CD14-positive monocyte (primary cell): Measurements from ENCODE around the gene SLC36A1. TPM values are rescaled to one million over a fixed set of nuclear protein-coding genes. Genes with fewer than 3 reads are reported as not detected.

Source experiments
- DNase-seq, 3 donors: peaks; one replicate each; pipeline ENCODE4 v3.0.0-alpha.2; 2011 to 2022
- H2AFZ ChIP-seq: 2 replicates; pipeline ENCODE4 v1.6.0; 2012; ENCODE audit warnings: mild to moderate bottlenecking, low read depth, low read length, inconsistent platforms; ENCODE audit not compliant: insufficient read depth, poor library complexity, severe bottlenecking
- H3K27ac ChIP-seq, 2 donors: 1 replicate in 1 of 2; 2 replicates in 1 of 2; pipeline ENCODE4 v1.5.1; 2012 to 2013; ENCODE audit warnings: low read length in 2 of 2, control low read depth in 1 of 2, inconsistent platforms in 1 of 2, low read depth in 1 of 2, mild to moderate bottlenecking in 1 of 2
- H3K27me3 ChIP-seq, 2 donors: one replicate each; pipeline versions ENCODE4 v1.6.0 to v1.6.1; 2011 to 2013; ENCODE audit warnings: low read length in 2 of 2; ENCODE audit not compliant: control insufficient read depth in 2 of 2, insufficient read depth in 2 of 2
- H3K36me3 ChIP-seq, 2 donors: replicated peaks in 1 of 2; 1 replicate in 1 of 2; 2 replicates in 1 of 2; pipeline versions ENCODE4 v1.5.1 to v1.6.1; 2012 to 2013; ENCODE audit warnings: low read length in 2 of 2, control low read depth in 1 of 2, inconsistent platforms in 1 of 2, mild to moderate bottlenecking in 1 of 2; ENCODE audit not compliant: insufficient read depth in 2 of 2, control insufficient read depth in 1 of 2
- H3K4me1 ChIP-seq, 2 donors: 1 replicate in 1 of 2; 2 replicates in 1 of 2; pipeline versions ENCODE4 v1.5.1 to v1.6.1; 2012 to 2013; ENCODE audit warnings: low read length in 2 of 2, control low read depth in 1 of 2, inconsistent platforms in 1 of 2, mild to moderate bottlenecking in 1 of 2, moderate library complexity in 1 of 2; ENCODE audit not compliant: insufficient read depth in 2 of 2, control insufficient read depth in 1 of 2
- H3K4me2 ChIP-seq: replicated peaks from 2 replicates; pipeline ENCODE3; 2012; ENCODE audit warnings: low read length, moderate library complexity, mild to moderate bottlenecking; ENCODE audit not compliant: poor library complexity, severe bottlenecking; ENCODE audit errors: extremely low read depth
- H3K4me3 ChIP-seq, 3 experiments: fragments of 200-600 bp in 1 of 3; sonication (generic) in 1 of 3; replicated peaks in 1 of 3; 1 replicate in 2 of 3; 2 replicates in 1 of 3; pipeline ENCODE4 v1.5.1; 2011 to 2013; ENCODE audit warnings: low read length in 3 of 3, mild to moderate bottlenecking in 3 of 3, control low read depth in 2 of 3, low read depth in 2 of 3, inconsistent platforms in 1 of 3, moderate library complexity in 1 of 3
- H3K79me2 ChIP-seq: 2 replicates; pipeline ENCODE4 v1.6.0; 2012; ENCODE audit warnings: mild to moderate bottlenecking, control low read depth, inconsistent platforms, low read length, moderate library complexity; ENCODE audit not compliant: insufficient read depth
- H3K9ac ChIP-seq: 2 replicates; pipeline ENCODE4 v1.6.0; 2017; ENCODE audit warnings: low read length, mild to moderate bottlenecking; ENCODE audit not compliant: insufficient read depth, poor library complexity, severe bottlenecking
- H3K9me3 ChIP-seq, 2 donors: replicated peaks in 1 of 2; 1 replicate in 1 of 2; 2 replicates in 1 of 2; pipeline versions ENCODE4 v1.5.1 to v1.6.1; 2012 to 2013; ENCODE audit warnings: low read length in 2 of 2, control low read depth in 1 of 2; ENCODE audit not compliant: control insufficient read depth in 1 of 2, insufficient read depth in 1 of 2
- H4K20me1 ChIP-seq: 2 replicates; pipeline ENCODE4 v1.6.0; 2012; ENCODE audit warnings: mild to moderate bottlenecking, low read length, control low read depth, moderate library complexity; ENCODE audit not compliant: insufficient read depth
- H3K27ac Mint-ChIP-seq, 7 donors: one replicate each; pipeline ENCODE4 v1.8.0; 2020; ENCODE audit warnings: mild to moderate bottlenecking in 7 of 7, mixed read lengths in 7 of 7, moderate library complexity in 6 of 7, inconsistent platforms in 2 of 7
- H3K27me3 Mint-ChIP-seq, 3 donors: one replicate each; pipeline ENCODE4 v1.8.0; 2021 to 2022; ENCODE audit warnings: low read depth in 3 of 3, mild to moderate bottlenecking in 3 of 3, mixed read lengths in 3 of 3, moderate library complexity in 3 of 3, inconsistent platforms in 1 of 3
- H3K36me3 Mint-ChIP-seq, 2 donors: one replicate each; pipeline ENCODE4 v1.8.0; 2020; ENCODE audit warnings: mixed read lengths in 2 of 2, inconsistent platforms in 1 of 2, mild to moderate bottlenecking in 1 of 2
- H3K4me1 Mint-ChIP-seq: one replicate; pipeline ENCODE4 v1.8.0; 2020; ENCODE audit warnings: mild to moderate bottlenecking, mixed read lengths
- H3K4me3 Mint-ChIP-seq, 2 donors: one replicate each; pipeline ENCODE4 v1.8.0; 2020; ENCODE audit warnings: mild to moderate bottlenecking in 2 of 2, mixed read lengths in 2 of 2, moderate library complexity in 1 of 2
- H3K9me3 Mint-ChIP-seq, 7 donors: one replicate each; pipeline ENCODE4 v1.8.0; 2020 to 2022; ENCODE audit warnings: mixed read lengths in 7 of 7, mild to moderate bottlenecking in 6 of 7, moderate library complexity in 6 of 7, inconsistent platforms in 2 of 7
- WGBS: methylation state at CpG from one replicate; pipeline ENCODE4 v1.1.5; 2013; ENCODE audit warnings: missing lambda C conversion rate; ENCODE audit not compliant: insufficient coverage; 5-methylcytosine and 5-hydroxymethylcytosine counted together
- intact Hi-C, 2 donors: fragments of 100-400 bp; cut with micrococcal nuclease; formaldehyde crosslinking; loops; one replicate each; pipeline versions ENCODE4 v1.15.0 to v1.15.1; 2023
- polyA plus RNA-seq, 3 donors: library from polyadenylated mRNA; depleted of rRNA in 1 of 3; unstranded in 2 of 3; stranded (reverse) in 1 of 3; fragments of 300-500 nt in 2 of 3; fragments of >200 nt in 1 of 3; fragmentation: Illumina TruSeq in 2 of 3; gene quantifications; 1 replicate in 2 of 3; 2 replicates in 1 of 3; pipeline ENCODE4 v1.2.3, GENCODE V29; 2012 to 2021
- TF ChIP-seq, protein P1 (sequence below): fragments of 200-600 bp; IDR thresholded peaks from one replicate; pipeline ENCODE4 v1.8.0; 2022; ENCODE audit warnings: antibody characterized with exemption, mild to moderate bottlenecking

SLC36A1 gene
- polyA plus RNA-seq, 3 donors, result 5.3 to 29.4 (median 6.8) TPM

DNA sequence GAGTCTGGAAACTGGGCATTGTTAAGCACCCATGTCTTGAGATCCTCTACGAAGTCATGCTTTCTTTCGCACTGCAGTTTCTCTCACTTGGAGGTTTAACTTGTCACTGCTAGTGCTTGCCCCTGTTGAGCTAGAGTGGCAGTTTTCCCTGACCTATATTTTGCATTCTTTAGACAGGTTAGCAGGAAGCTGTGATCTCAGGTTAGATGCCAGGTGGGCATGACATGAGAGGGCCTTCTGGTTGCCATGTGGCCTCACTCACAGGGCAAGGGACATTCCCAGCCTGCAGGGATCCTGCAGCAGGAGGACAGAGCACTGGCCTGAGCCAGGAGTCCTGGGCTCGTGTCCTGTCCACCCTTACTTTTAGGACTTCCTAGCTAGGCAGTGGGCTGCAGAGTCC is 28.6 kb downstream of the SLC36A1 start:
- no peak for DNase-seq
- H3K36me3 ChIP-seq, result peaks cover 96 to 99% of the 10 kb centered on the region in 2 donors
- Mint-ChIP-seq H3K4me3 (no peak overlapping the region), H3K9me3 (peaks cover 0 to 3% (median 0%) of the 10 kb centered on the region in 7 donors), H3K4me1 (peaks cover 15% of the 10 kb centered on the region), H3K27me3 (peaks cover 0 to 1% (median 0%) of the 10 kb centered on the region in 3 donors), H3K27ac (peak overlapping the region in 2 of 7 donors; percentile 14 to 62), H3K36me3 (peaks cover 93 to 98% of the 10 kb centered on the region in 2 donors)
- 100% methylated on average over 2 of the region's 3 CpGs for WGBS
- no peak overlapping the region for H3K4me2 ChIP-seq
- intact Hi-C loops, result no loop called here
- no peaks in the 10 kb centered on the region for H3K27me3 ChIP-seq
- peaks cover 5% of the 10 kb centered on the region in 2 donors for H3K4me1 ChIP-seq
- no peaks in the 10 kb centered on the region for H4K20me1 ChIP-seq
- TF ChIP-seq, protein P1, sequence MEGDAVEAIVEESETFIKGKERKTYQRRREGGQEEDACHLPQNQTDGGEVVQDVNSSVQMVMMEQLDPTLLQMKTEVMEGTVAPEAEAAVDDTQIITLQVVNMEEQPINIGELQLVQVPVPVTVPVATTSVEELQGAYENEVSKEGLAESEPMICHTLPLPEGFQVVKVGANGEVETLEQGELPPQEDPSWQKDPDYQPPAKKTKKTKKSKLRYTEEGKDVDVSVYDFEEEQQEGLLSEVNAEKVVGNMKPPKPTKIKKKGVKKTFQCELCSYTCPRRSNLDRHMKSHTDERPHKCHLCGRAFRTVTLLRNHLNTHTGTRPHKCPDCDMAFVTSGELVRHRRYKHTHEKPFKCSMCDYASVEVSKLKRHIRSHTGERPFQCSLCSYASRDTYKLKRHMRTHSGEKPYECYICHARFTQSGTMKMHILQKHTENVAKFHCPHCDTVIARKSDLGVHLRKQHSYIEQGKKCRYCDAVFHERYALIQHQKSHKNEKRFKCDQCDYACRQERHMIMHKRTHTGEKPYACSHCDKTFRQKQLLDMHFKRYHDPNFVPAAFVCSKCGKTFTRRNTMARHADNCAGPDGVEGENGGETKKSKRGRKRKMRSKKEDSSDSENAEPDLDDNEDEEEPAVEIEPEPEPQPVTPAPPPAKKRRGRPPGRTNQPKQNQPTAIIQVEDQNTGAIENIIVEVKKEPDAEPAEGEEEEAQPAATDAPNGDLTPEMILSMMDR, result no peak
- H3K79me2 ChIP-seq, result peaks cover 10% of the 10 kb centered on the region
- no peaks in the 10 kb centered on the region for H3K9me3 ChIP-seq
- H3K27ac ChIP-seq, result peak overlapping the region in 1 of 2 donors; percentile 15
- no peak overlapping the region for H3K9ac ChIP-seq
- no peak overlapping the region for H2AFZ ChIP-seq
- H3K4me3 ChIP-seq, result no peak overlapping the region

DNA sequence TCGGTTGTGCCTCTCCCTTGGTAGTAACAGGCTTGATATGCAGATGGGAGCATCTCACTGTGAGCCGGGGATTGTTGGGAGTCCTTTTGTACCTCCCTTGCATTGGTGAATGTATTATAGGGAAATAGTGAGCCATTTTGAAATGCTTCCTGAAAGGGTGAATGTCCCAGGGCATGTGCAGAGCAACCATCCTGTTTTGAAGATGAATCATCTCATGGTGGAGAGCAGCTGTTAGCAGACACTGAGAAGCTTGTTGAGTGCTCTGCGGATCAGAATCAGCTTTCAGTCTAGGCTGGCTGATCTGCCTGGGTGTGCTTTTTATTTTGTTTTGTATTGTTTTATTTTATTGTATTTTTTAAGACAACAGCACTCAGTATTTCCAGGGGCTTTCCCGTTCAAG is 29.7 kb downstream of the SLC36A1 start:
- peaks cover 91 to 98% of the 10 kb centered on the region in 2 donors for H3K36me3 Mint-ChIP-seq

More for the DNA sequence above, 29.7 kb downstream of the SLC36A1 start:
- peaks cover 18% of the 10 kb centered on the region for H3K79me2 ChIP-seq
- H3K4me3 ChIP-seq, result no peak overlapping the region
- H3K36me3 ChIP-seq, result peaks cover 91 to 99% of the 10 kb centered on the region in 2 donors
- H3K9ac ChIP-seq, result no peak overlapping the region
- WGBS, result 78% methylated on average over 2 of the region's 4 CpGs
- DNase-seq, result no peak
- TF ChIP-seq, protein P1, result no peak
- H3K4me3 Mint-ChIP-seq, result no peak overlapping the region
- no peaks in the 10 kb centered on the region for H4K20me1 ChIP-seq
- H3K27me3 Mint-ChIP-seq, result no peaks in the 10 kb centered on the region
- peaks cover 0 to 3% (median 0%) of the 10 kb centered on the region in 7 donors for H3K9me3 Mint-ChIP-seq
- no peaks in the 10 kb centered on the region for H3K27me3 ChIP-seq
- intact Hi-C loops, result no loop called here
- H3K4me1 ChIP-seq, result peaks cover 7 to 8% of the 10 kb centered on the region in 2 donors
- no peaks in the 10 kb centered on the region for H3K9me3 ChIP-seq
- no peak overlapping the region for H2AFZ ChIP-seq
- peaks cover 18% of the 10 kb centered on the region for H3K4me1 Mint-ChIP-seq
- H3K27ac Mint-ChIP-seq, result no peak overlapping the region
- H3K27ac ChIP-seq, result peak overlapping the region in 1 of 2 donors; percentile 1
- no peak overlapping the region for H3K4me2 ChIP-seq
